ENCODE measurements around the gene SLC2A11. TPM values are rescaled to one million over a fixed set of nuclear protein-coding genes. Genes with fewer than 3 reads are reported as not detected.
"Not testable (repeated sequence)": the region's sequence is repeated elsewhere in the genome, so short reads cannot be mapped to it uniquely, and the experiment has no call there.

The SLC2A11 gene
- total RNA-seq, 1 donor from 2014 or later: 25.3 TPM

DNA sequence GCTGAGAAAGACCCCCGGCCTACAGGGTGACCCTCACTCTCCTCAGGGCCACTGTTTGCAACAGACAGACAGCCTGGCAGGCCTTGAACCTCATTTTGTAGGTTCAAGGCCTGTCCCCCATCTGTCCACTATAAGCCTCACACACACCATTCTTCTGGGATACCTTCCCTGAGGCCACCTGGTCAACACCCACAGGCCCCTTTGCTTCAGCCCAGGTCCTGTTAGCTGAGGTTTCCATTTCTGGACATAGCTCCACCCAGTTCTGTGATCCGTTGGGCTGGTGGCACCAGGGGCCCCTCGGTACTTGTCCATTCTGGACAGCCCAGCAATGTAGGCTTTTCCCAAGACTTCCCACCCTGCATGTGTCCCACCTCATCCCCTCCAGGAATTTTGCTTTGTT lies 39.6 kb downstream of the SLC2A11 start:
- intact Hi-C loops (cut with micrococcal nuclease): no loop called here
- DNase-seq (no peak), ATAC-seq (no peak)

- intact Hi-C loops (cut with micrococcal nuclease): no loop called here
- no peak for ATAC-seq
- DNase-seq: no peak
These were observed 40.6 kb downstream of the SLC2A11 start for GRCh38 chr22:23898006-23898974.

- intact Hi-C loops (cut with micrococcal nuclease): no loop called here
- ATAC-seq (no peak), DNase-seq (no peak)
These were observed 41.5 kb downstream of the SLC2A11 start for GRCh38 chr22:23899042-23899745.

DNA sequence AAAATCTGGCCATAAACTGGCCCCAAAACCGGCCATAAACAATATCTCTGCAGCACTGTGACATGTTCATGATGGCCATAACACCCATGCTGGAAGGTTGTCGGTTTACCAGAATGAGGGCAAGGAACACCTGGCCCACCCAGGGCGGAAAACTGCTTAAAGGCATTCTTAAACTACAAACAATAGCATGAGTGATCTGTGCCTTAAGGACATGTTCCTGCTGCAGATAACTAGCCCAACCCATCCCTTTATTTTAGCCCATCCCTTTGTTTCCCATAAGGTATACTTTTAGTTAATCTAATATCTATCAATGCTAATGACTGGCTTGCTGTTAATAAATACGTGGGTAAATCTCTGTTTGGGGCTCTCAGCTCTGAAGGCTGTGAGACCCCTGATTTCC lies 42.6 kb downstream of the SLC2A11 start:
- intact Hi-C loops (cut with micrococcal nuclease); DNase-seq: not testable (repeated sequence)

DNA sequence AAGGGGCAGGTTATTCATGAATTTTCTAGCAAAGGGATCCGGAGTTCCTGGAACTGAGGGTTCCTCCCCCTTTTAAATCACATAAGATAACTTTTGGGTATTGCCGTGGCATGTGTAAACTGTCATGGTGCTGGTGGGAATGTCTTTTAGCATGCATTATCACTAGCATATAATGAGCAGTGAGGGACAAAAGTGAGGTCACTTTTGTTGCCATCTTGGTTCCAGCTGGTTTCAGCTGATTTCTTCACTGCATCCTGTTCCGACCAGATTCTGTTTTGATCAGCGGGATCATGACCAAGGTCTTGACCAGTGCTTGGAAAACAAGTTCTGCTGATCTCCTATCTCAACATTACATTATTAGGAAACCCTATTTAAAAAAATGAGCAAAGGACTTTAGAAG lies 43.9 kb downstream of the SLC2A11 start:
- ATAC-seq (no peak), DNase-seq (no peak)
- intact Hi-C loops (cut with micrococcal nuclease): no loop called here

More for the DNA sequence above, 42.6 kb downstream of the SLC2A11 start:
- ATAC-seq: not testable (repeated sequence)

DNA sequence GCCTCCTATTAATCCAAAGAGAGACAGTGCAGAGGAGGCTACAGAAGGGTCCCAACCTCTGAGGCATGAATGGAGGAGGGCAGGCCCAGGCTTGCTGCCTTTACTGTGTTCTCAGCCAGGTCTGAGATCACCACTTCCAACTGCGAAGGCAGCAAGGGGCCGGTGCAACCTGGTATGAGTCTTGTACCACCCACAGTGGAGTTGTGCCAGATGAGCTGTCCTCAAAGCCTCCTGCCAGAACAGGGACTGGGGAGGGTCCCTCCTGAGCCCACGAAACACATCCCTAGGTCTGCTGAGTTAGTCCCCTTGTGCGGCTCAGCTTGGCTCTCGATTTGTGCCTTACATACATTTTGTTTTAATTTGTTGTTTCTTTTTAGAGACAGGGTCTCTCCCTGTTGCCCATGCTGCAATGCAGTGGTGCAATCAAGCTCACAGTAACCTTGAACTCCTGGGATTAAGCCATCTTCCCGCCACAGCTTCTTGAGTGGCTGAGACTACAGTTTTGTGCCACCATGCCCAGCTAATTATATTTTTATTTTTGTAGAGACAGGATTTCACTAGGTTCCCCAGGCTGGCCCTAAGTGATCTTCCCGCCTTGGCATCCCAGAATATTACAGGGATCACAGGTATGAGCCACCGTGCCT lies 45.8 kb downstream of the SLC2A11 start:
- DNase-seq (no peak), ATAC-seq (no peak)
- intact Hi-C loops (cut with micrococcal nuclease): no loop called here

DNA sequence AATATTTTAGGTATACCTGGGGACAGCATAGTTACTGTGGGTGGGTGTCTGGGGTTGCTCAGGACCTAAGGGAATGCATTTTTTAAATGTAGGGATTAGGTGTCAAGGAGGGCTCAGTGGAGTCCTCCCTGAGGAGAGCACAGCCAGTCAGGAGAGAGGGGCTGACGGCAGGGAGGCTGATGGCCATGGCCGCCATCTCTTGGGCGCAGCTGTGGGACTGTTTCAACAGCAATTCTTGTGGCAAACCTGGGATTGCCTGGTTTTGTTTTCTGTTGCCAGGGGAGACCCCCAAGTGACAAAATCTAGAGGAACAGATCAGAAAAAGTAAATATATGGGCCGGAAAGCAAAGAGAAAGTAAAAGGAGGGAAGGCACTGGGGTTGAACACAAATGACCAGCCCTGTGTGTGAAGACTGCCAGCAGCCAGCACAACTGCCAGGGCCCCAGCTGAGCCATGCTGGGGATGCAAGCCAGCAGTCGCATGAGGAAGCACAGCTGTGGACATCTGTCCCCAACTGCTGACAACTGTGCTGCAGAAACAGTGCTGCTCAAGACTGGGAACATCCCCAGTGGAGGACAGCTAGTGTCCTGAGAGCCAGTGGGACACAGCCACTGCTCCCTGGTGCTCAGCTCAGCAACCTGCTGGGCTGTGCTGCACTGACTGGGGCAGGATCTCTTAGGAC lies 47.0 kb downstream of the SLC2A11 start:
- intact Hi-C loops (cut with micrococcal nuclease): no loop called here
- ATAC-seq: peak; percentile 66
- DNase-seq: peak; percentile 65

DNA sequence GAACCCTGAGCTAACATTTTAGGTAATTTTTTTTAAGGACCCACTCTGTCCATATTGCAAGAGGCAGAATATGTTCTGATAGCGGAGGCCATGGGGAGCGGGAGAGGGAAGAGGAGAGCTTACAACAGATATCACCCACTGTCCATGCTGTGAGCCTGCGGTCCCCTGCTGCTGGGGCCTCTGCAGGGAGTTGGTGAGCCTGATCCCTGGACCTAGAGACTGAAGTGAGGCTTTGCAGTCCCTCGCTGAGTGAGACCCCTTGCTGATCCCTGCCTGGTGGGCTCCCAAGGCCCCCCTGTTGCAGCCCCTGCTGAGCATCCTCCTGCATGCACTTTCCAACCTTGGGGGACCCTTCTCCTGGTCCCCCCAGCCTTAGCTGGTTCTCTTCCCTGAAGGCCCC lies 49.0 kb downstream of the SLC2A11 start:
- intact Hi-C loops (cut with micrococcal nuclease): no loop called here
- no peak for ATAC-seq
- no peak for DNase-seq

DNA sequence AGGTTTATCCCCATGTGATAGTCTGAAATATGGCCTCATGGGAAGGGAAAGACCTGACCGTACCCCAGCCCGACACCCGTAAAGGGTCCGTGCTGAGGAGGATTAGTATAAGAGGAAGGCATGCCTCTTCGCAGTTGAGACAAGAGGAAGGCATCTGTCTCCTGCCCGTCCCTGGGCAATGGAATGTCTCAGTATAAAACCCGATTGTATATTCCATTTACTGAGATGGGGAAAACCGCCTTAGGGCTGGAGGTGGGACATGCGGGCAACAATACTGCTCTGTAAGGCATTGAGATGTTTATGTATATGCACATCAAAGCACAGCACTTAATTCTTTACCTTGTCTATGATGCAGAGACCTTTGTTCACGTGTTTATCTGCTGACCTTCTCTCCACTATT lies 49.7 kb downstream of the SLC2A11 start:
- DNase-seq; intact Hi-C loops (cut with micrococcal nuclease); ATAC-seq: not testable (repeated sequence)

- no peak for ATAC-seq
- DNase-seq: no peak
- intact Hi-C loops (cut with micrococcal nuclease): no loop called here
These were observed 51.0 kb downstream of the SLC2A11 start for GRCh38 chr22:23908587-23909205.

- ATAC-seq (no peak), DNase-seq (no peak)
- intact Hi-C loops (cut with micrococcal nuclease): no loop called here
These were observed 51.7 kb downstream of the SLC2A11 start for GRCh38 chr22:23909296-23909898.

GRCh38 chr22:23910496-23911190 lies 53.0 kb downstream of the SLC2A11 start:
- DNase-seq (no peak), ATAC-seq (no peak)
- intact Hi-C loops (cut with micrococcal nuclease): no loop called here

GRCh38 chr22:23911318-23911980 lies 53.8 kb downstream of the SLC2A11 start:
- DNase-seq: no peak
- intact Hi-C loops (cut with micrococcal nuclease): no loop called here
- no peak for ATAC-seq

GRCh38 chr22:23912293-23912903 lies 54.7 kb downstream of the SLC2A11 start:
- no peak for DNase-seq
- intact Hi-C loops (cut with micrococcal nuclease): no loop called here
- ATAC-seq: no peak

GRCh38 chr22:23913306-23913660 lies 55.6 kb downstream of the SLC2A11 start:
- ATAC-seq: no peak
- no peak for DNase-seq
- intact Hi-C loops (cut with micrococcal nuclease): no loop called here

DNA sequence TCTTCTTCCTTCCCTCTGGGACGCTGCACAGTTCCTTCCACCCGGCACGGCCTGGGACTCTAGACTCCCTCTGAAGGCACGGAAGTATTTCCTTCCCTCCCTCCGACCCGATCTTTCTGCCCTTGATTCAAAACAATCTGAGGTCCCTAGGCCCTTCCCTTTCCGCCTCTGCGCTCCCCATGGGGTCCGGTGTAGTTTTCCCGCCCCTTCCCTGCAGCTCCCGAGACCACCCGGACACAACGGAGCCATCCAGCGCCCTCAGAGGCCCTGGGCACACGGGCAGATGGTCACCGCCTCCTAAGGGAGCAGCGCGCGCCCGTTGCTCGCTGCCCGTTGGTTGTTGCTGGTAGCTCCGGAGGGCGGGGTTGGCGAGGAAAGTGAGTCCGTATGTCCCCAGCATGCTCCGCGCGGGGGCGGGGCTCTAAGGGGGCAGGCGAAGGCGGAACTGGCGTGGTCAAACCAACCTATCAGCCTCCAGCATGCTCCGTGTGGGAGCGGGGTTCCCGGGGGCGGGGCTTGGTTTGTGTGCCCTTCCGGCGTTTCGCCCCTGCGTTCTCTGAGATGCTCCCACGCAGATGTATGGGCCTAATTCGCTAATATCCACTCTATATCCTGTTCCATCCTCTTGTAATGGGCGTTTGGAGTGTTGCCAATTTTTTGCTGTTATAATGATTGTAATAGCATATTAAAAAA lies 56.1 kb downstream of the SLC2A11 start:
- intact Hi-C loops (cut with micrococcal nuclease): no loop called here
- DNase-seq (peak; percentile 100), ATAC-seq (peak; percentile 99)
